ENCODE results near the gene INPP5K. TPM values are rescaled to one million over a fixed set of nuclear protein-coding genes. Genes with fewer than 3 reads are reported as not detected.

INPP5K gene
- total RNA-seq, 1 donor from 2014 or later, result 42.4 TPM

- Mint-ChIP-seq H3K27me3 (ENCODE audit: unreplicated experiment) (peaks cover 2% of the 10 kb centered on the region), H3K27ac (ENCODE audit: unreplicated experiment) (peak overlapping the region; percentile 85), H3K36me3 (ENCODE audit: unreplicated experiment) (no peaks in the 10 kb centered on the region), H3K9me3 (ENCODE audit: unreplicated experiment) (peaks cover 2% of the 10 kb centered on the region), H3K4me1 (ENCODE audit: low read depth, unreplicated experiment) (peaks cover 5% of the 10 kb centered on the region), H3K4me3 (ENCODE audit: unreplicated experiment) (peak overlapping the region; percentile 42)
- TF ChIP-seq CTCF (IDR thresholded peaks at IDR 0.05; ENCODE audit: partially characterized antibody, unreplicated experiment), result no peak
- DNase-seq, result no peak
Measured at GRCh38 chr17:1521086-1521640, 4.8 kb upstream of the INPP5K start.

- H3K4me3 Mint-ChIP-seq (ENCODE audit: unreplicated experiment), result no peak overlapping the region
- no peak for DNase-seq
- H3K27me3 Mint-ChIP-seq (ENCODE audit: unreplicated experiment), result peaks cover 2% of the 10 kb centered on the region
- no peaks in the 10 kb centered on the region for H3K36me3 Mint-ChIP-seq (ENCODE audit: unreplicated experiment)
- no peak overlapping the region for H3K27ac Mint-ChIP-seq (ENCODE audit: unreplicated experiment)
- TF ChIP-seq CTCF (IDR thresholded peaks at IDR 0.05; ENCODE audit: partially characterized antibody, unreplicated experiment), result no peak
- H3K4me1 Mint-ChIP-seq (ENCODE audit: low read depth, unreplicated experiment), result peaks cover 10% of the 10 kb centered on the region
- peaks cover 2% of the 10 kb centered on the region for H3K9me3 Mint-ChIP-seq (ENCODE audit: unreplicated experiment)
Measured at GRCh38 chr17:1519678-1520077, 3.3 kb upstream of the INPP5K start.

GRCh38 chr17:1518410-1518809, 2.0 kb upstream of the INPP5K start:
- no peaks in the 10 kb centered on the region for H3K36me3 Mint-ChIP-seq (ENCODE audit: unreplicated experiment)

GRCh38 chr17:1515640-1516387, 598 bp downstream of the INPP5K start:
- Mint-ChIP-seq H3K9me3 (ENCODE audit: unreplicated experiment) (no peaks in the 10 kb centered on the region), H3K27ac (ENCODE audit: unreplicated experiment) (peak overlapping the region; percentile 71), H3K4me1 (ENCODE audit: low read depth, unreplicated experiment) (peaks cover 5% of the 10 kb centered on the region), H3K27me3 (ENCODE audit: unreplicated experiment) (peaks cover 2% of the 10 kb centered on the region), H3K4me3 (ENCODE audit: unreplicated experiment) (peak overlapping the region; percentile 88), H3K36me3 (ENCODE audit: unreplicated experiment) (no peaks in the 10 kb centered on the region)
- TF ChIP-seq CTCF (IDR thresholded peaks at IDR 0.05; ENCODE audit: partially characterized antibody, unreplicated experiment), result peak; percentile 8
- DNase-seq, result no peak

More at GRCh38 chr17:1518410-1518809, 2.0 kb upstream of the INPP5K start:
- Mint-ChIP-seq H3K4me3 (ENCODE audit: unreplicated experiment) (peak overlapping the region; percentile 20), H3K27me3 (ENCODE audit: unreplicated experiment) (peaks cover 2% of the 10 kb centered on the region), H3K9me3 (ENCODE audit: unreplicated experiment) (peaks cover 2% of the 10 kb centered on the region), H3K27ac (ENCODE audit: unreplicated experiment) (no peak overlapping the region), H3K4me1 (ENCODE audit: low read depth, unreplicated experiment) (peaks cover 10% of the 10 kb centered on the region)
- TF ChIP-seq CTCF (IDR thresholded peaks at IDR 0.05; ENCODE audit: partially characterized antibody, unreplicated experiment), result no peak
- no peak for DNase-seq

- no peaks in the 10 kb centered on the region for H3K36me3 Mint-ChIP-seq (ENCODE audit: unreplicated experiment)
- TF ChIP-seq CTCF (IDR thresholded peaks at IDR 0.05; ENCODE audit: partially characterized antibody, unreplicated experiment), result no peak
- H3K27ac Mint-ChIP-seq (ENCODE audit: unreplicated experiment), result no peak overlapping the region
- H3K4me3 Mint-ChIP-seq (ENCODE audit: unreplicated experiment), result no peak overlapping the region
- no peaks in the 10 kb centered on the region for H3K27me3 Mint-ChIP-seq (ENCODE audit: unreplicated experiment)
- DNase-seq, result no peak
- H3K4me1 Mint-ChIP-seq (ENCODE audit: low read depth, unreplicated experiment), result peaks cover 7% of the 10 kb centered on the region
- H3K9me3 Mint-ChIP-seq (ENCODE audit: unreplicated experiment), result peaks cover 2% of the 10 kb centered on the region
Measured at GRCh38 chr17:1512351-1512750, 4.1 kb downstream of the INPP5K start.

Measured in glutamatergic neuron (in vitro differentiated cells).